CD4-positive, alpha-beta T cell treated with Interleukin-17A for 1 hour (primary cell): ENCODE data around the gene CLCF1.

Source experiments
- DNase-seq: peaks from one replicate; pipeline ENCODE4 v3.0.0-alpha.2; 2020

CLCF1 gene

DNA sequence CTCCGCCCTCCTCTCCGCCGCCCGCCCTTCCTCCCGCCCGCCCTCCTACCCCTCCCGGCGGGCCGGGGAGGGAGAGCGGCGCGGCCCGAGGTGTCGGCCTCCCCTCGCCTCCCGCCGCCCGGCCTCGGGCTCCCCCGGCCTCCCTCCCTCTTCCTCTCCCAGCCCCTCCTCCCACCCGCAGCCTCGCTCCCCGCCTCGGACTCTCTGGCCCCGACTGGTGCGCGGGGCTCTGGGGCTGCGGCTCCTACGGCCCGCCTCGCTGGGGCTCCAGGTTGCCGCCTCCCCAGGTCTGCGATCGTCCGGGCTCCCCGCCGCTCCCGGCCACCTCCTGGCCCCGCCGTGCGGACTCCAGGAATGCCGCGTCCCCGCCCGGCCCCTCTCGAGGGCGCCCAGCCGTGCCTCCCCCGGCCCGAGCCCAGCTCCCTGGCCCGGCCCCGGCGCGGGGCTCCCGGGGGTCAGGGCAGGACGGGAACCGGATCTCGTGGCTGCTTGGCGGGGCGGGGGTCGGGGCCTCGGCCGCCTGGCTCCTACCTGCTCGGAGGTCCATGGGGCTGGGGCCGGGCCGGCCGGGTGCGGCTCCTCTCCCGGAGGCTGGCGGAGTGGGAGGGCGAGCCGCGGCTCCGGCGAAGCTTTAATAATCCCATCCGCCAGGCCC lies at the start of gene CLCF1:
Gene CLCF1, minus strand, starts transcription at position 606 of the 655 bp plus-strand sequence. Its CDS starts 59 bp downstream, at position 547.
- peak; percentile 49 for DNase-seq

DNA sequence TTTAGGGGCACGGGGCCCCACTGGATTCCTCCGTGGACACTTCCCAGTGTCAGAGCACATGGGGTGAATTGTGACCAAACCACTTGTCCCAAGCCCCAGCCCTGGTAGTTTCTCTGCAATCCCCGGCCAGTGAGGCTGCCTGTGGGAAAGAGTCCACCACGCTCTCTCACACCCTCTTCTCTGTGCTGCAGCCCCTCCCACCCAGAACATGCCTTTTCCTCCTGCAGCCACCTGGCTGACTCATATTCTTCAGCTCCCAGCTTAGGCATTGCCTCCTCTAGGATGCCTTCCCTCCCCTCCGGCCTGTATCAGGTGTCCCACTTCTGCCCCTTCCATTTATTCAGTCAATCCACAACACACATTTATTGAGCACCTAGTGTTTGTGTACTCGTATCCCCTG lies 49.5 kb upstream of the CLCF1 start:
- DNase-seq = no peak

DNA sequence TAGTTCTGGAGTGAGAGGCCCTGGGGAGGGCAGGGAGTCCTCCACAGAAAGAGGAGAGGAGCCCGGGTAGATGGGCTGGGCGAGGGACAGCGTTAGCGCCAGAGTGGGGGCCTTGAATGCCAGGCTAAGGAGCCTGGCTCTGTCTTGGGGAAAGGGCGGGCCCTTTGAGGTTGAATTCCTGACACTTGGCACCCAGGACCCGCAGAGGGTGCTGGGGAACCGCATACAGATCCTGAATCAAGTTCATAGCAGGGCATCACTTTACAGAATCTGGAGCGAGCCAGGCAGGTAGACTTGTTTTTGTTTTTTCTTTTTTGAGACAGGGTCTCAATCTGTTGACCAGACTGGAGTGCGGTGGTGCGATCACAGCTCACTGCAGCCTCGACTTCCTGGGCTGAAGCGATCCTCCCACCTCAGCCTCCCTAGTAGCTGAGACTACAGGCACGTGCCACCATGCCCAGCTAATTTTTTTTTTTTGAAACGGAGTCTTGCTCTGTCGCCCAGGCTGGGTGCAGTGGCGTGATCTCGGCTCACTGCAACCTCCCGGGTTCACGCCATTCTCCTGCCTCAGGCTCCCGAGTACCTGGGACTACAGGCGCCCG lies 48.1 kb upstream of the CLCF1 start:
- no peak for DNase-seq

DNA sequence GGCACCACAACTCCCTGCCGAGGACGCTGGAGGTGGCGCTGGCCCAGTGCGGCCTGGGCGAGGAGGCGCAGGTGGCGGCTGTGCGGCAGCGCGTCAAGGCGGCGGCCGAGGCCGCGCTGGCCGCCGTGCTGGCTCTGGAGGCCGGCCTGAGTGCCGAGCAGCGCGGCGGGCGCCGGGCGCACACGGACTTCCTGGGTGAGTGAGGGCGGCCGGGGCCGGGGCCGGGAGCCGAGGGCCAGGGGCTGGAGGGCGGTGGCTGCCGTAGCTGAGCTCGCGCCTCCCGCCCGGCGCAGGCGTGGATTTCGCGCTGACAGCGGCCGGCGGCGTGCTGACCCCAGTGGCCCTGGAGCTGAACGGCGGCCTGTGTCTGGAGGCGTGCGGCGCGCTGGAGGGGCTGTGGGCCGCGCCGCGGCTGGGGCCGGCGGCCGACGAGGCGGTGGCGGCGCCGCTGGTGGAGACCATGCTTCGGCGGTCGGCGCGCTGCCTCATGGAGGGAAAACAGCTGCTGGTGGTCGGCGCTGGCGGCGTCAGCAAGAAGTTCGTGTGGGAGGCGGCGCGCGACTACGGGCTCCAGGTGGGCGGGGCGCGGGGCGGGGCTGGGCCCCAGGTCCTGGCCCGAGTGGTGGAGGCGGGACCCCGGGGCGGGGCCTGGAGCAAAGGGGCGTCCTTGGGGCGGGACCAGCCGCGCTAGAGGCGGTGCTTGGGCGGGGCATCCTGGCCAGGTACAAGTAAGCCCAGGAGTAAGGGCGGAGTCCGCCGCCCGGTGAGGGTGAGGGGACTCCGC lies 47.4 kb upstream of the CLCF1 start:
- peak; percentile 98 for DNase-seq

DNA sequence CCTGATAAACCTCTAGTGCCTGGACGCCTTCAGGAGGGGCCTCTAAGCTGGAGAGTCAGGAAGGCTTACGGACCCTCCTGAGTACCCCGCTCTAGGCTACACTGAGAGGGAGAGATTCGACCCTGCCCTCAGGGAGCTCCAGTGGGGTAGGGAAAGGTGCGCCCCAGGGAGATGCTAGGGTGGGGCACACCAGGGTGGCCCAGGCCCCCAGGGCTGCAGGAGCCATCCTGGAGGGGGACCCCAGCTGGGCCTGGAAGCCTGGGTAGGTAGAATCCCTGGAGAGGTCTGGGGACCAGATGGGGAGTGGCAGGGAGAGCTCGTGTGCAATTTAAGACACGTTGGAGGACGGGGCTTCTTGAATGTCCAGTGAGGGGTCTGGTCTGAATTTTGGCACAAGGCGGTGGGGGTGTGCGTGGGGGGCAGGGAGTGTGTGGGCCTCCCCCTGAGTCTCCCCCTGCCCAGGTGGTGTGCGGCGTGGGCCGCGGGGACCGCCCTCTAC lies 46.8 kb upstream of the CLCF1 start:
- no peak for DNase-seq

DNA sequence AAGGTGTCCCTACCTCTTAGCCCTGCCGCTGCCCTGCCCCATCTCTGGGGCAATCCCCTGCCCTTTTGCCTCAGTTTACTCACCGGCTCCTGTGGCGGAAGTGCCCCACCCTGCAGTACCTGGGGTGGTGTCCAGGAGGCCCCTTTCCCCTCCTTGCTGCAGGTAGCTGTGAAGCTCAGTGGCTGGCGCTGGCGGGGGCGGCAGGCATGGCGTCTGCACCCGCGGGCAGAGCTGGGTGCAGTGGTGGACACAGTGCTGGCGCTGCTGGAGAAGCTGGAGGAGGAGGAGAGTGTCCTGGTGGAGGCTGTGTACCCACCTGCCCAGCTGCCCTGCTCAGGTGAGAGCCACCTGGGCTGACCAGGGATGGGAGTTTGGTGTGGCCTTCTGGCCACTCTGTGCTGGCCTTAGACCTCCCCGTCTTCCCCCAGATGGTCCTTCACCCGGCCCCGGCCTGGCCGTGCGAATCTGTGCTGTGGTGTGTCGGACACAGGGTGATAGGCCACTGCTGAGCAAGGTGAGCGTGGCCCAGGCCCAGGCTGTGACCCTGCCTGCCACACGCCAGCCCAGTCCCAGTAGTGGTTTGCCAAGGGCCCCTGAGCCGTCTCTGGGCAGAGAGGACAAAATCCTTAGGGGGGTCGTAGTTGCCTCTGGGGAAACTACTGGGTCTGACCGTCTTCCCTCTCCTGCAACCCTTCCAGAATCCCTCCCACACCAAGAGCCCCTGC lies 46.1 kb upstream of the CLCF1 start:
- no peak for DNase-seq

DNA sequence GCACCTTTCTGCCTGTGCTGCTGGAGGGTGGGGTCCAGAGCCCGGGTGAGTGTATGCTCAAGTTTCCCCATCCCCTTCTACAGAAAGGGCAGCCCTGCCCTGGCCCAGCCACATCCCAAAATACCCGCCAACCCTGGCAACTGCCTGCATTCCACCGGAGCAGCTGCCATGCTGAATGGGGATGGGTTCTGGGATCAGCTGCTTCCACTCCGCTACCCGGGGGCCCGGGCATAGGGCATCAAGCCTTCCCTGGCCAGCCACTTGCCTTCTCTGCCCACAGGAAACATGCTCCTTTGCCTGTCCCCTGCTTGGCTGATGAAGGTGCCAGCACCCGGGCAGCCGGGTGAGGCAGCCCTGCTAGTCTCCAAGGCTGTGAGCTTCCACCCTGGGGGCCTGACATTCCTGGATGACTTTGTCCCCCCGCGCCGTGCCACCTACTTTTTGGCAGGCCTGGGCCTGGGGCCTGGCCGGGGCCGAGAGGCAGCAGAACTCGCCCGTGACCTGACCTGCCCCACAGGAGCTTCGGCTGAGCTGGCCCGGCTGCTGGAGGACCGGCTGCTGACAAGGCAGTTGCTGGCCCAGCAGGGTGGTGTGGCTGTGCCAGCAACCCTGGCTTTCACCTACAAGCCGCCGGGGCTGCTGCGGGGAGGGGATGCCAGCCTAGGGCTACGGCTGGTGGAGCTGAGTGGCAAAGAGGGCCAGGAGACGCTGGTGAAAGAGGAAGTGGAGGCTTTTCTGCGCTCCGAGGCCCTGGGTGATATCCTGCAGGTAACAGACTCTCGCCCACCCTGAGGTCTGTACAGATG lies 45.3 kb upstream of the CLCF1 start:
- peak; percentile 42 for DNase-seq

DNA sequence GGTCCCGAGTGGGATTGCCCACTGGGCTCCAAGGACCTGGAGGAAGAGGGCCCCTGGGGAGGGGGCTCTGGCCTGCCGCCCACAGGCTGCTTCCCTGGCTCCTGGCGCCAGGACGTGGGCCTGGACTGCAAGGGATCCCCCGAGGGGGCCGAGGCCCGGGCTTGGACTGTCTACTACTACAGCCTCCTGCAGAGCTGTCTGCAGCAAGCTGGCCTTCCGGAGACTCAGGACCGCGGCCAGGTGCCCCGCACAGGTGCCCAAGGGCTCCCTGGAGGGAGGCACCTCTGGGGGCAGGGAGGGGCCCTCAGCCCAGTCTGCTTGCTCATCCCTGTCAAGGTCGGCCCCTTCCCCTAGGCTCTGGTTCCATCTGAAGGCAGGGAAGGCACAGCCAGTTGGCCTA lies 44.0 kb upstream of the CLCF1 start:
- DNase-seq = no peak

DNA sequence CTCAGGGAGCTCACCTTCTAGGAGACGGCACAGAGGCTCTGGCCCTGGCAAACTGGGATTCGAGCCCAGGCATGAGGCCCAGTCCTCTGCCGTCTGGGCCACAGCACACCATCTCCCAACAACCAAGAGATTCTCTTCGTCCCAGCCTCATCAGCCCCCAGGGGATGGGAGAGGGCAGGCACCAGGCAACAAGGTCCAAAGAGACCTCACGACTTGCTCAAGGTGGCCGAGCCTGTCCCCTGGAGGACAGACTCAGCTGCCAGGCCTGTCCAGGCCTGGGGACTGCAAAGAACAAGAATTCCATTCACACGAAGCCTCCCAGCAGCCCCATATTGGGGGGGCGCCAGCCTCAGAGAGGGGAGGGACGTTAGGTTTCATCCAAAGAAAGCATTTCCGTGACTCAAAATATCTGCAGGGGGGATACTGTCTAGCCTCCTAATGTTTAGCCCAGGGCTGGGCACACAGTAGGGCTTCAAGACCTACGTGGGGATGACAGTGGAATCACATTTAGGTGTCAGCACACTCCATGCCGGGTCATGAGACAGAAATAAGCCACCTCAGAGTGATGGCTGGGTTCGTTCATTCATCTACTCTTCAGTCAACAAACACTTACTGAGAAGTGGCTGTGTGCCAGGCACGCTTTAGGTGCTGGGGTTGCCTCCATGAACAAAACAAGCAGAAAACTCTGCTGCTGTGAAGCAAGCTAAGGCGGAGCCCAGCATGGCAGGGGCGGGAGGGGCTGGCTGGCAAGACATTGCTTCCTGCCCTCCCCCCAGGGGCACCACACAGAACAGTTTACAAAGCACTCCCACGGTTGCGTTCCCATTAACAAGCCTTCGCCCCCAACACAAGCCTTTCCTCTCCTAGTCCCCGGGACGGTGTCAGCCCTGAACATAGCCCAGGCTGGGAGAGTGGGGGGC lies 43.3 kb upstream of the CLCF1 start:
- DNase-seq = peak; percentile 90

DNA sequence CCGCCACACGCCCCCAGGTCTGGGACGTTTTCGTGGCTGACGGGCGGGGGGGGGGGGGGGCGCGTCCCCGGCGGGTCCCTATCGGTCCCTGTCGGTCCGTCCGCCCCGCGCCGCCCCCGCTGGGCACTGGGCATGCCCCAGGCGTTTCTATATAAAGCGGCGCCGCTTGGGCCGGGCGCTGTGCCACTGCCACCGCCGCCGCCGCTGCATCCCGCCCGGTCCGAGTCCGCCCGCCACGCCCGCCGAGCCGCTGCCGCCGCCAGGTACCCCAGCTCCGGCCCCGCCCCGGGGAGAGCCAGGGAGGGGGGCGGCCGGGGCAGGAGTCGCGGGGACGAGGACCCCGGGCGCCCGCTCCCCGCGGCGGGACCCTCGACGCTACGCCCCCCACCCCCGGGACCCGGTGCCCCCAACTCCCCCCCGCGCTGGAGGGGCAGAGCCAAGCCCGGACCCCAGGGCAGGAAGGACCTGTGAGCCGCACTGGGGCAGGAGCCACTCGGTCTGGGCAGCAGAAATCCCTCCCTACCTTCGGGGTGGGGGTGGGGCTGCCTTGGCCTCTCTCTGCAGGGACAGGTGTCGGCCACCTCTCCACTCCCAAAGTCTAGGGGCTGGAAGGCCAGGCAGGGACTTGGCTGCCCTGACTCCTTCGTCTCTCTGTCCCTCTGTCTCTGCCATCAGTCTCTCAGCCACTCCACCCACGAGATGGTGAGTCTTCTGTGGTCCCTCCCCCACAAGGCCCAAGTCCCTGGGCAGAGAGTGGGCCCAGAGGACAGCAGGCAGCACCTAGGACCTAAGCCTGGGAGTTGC lies 42.3 kb upstream of the CLCF1 start, which contains the start of gene CARNS1:
Gene CARNS1, plus strand, starts transcription at position 178 of the 804 bp plus-strand sequence. Its CDS starts 522 bp downstream, at position 700.
- no peak for DNase-seq

DNA sequence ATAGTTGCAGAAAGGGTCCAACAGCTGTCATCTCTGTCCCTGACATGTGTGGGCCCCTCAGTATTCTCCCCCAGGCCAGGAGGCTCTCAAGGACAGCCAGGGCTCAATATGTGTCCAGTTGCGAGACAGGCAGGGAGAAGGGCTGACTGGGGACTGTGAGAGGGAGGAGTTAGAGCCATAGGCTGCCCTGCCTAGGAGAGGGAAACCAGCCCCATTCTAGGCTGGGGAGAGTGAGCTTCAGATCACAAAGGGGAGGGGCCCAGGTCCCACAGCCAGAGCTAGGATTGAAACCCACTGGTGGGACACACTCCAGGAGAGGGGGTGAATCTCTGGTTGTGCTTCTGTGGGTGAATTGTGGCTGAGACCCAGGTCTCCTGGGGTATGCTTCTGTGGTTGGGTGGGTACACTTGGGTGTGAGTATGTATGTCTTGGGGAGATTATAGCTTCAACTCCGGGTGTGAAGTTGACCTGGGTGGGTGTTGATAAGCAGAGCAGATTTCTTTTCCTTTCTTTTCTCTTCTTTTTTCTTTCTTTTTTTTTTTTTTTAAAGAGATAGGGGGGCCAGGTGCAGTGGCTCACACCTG lies 40.0 kb upstream of the CLCF1 start:
- DNase-seq = no peak

DNA sequence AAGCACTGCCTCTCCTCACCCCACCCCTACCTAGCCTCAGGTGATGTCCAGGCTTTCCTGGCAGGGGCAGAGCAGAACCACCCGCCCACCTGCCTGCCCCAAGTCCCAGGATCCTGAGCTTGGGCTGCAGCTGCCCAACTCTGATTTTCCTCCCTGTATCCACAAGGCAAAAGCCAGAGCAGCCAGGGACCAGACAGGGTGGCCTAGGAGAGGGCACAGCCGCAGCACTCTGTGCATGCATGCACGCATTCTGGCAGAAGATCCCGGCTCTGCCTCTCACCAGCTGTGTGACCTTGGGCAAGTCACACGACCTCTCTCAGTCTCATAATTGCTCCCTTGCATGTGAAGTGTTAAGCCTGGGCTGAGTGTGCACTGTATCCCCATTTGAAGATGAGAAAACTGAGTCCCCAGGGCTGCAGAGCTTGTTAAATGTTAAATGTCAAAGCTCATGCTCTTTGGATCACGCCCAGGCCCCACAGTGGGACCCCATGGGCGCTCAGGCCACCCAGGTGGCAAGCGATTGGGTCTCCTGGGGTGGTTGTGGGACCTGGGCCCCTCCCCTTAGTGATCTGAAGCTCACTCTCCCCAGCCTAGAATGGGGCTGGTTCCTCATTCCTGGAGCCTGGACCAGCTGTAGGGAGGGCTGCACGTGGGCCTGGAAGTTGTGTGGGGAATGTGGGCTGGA lies 39.2 kb upstream of the CLCF1 start:
- DNase-seq = no peak

DNA sequence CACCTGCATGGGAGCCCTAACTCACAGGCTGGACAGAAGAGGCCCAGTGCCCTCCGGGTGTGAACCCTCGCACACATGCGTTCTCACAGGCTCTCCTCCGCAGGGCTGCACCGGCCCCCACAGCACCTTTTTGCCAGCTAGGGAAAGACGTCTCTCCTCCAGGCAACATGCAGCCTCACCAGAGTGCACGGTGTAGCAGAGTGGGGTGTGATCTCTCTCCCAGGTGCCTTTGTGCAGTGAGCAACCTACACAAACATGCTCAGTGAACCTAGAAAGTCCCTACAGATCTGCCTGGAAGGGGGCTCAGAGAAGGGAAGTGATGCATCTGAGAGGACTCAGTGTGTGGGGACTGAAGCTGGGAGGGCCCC lies 38.4 kb upstream of the CLCF1 start:
- DNase-seq = no peak

DNA sequence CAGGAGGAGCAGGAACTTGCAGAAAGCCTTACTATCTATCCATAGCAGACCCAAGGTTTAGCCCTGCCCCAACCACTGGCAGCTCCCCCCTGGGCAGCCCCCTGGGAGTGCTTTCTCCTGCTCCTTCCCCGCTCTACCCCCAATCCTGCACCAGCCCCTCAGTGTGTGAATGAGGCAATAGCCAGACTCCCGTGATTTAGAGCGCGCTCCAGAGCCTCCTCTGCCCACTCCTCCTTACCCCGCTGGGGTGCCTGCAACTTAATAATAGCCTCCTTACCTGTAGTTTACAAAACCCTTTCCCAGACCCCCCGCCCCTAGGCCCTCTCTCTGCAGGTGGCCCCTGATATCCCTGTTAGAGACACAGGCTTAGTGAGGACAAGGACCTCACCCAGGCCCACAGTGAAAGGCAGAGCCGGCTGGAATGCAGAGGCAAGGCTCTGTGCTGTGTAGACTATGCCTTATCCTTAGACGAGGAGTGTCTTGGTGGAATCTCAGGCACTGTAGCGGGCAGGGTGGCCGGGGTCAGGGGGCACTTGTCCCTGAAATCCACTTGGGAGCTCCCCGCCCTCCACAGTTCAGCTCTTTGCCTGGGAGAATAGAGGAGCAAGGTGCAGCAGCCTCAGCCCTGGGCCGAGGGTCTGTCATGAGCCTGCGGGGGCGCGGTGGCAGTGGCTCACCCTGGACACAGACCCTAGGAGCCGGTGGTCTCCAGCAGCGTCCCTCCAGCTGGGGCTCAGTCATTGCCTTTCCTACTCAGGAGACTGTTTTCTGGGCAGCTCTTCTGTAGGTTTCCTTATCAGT lies 37.8 kb upstream of the CLCF1 start:
- DNase-seq = no peak

DNA sequence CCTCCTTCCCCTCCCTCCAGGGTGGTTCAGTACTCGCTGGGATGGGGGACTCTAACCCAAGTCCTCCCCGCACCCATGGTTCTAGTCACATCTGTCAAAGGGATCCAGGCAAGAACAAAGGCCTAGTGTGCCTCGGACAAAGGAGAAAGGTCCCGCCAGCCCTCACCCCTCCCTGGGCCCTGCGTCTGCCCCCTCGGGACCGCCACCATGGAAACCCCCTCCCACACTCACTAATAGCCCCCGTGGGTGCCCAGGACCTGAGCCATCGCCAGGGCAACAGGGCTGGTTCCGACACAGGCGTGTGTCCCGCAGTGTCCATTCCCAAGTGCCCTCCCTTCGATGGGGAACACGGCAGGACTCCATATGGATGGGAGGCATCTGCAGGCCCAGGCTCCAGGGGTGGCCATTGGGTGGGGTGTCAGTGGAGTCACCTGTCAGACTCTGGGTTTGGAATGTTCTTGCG lies 37.0 kb upstream of the CLCF1 start:
- DNase-seq = no peak

DNA sequence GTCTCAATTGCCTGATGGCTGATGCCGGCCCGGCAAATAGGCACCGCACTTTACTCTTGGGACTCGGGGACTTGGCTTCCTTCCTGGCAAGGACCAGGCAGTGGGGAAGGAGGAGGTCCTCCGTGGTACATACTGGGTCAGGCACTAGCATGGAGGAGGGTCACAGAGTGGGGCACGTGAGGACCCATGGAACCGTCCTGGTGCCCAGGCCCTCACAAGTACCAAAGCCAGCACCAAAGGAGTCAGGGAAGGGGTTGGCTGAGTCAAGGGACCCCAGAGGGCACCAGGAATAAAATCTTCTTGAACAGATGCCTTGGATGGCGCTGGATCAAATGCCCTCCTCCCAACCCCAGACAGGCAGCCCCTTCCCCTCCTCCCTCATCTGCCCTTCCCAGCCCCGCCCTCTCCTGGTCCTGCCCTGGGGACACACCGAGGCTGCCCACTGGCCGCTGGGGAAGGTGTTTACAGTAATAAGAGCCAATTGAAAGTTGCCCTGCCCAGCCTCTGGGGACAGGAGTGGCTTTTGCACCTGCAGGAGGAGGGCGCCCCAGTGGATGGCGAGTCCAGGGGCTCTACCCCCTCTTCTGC lies 36.5 kb upstream of the CLCF1 start:
- DNase-seq = no peak

DNA sequence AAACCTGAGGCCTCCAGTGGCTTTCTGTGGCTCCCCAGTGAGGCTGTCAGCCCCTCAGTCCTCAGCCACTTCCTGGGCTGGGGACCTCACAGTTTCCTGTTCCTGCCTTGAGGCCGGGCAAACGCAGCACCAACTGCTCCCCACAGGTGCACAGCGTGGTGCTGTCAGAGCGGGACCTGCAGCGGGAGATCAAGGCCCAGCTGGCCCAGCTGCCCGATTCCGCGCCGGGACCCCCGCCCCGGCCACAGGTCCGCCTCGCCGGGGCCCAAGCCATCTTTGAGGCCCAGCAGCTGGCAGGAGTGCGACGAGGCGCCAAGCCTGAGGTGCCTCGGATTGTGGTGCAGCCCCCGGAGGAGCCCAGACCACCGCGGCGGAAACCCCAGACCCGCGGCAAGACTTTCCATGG lies 35.9 kb upstream of the CLCF1 start:
- peak; percentile 84 for DNase-seq
